GM12801 (cell line): ENCODE measurements around the gene CELSR3.

Experiments
- TF ChIP-seq, protein P1 (sequence below): IDR thresholded peaks from one replicate; pipeline ENCODE4 v1.5.1; 2011; ENCODE audit warnings: control low read depth; ENCODE audit not compliant: insufficient read length; ENCODE audit errors: extremely low read depth

The CELSR3 gene

GRCh38 chr3:48629894-48630293, 32.8 kb downstream of the CELSR3 start:
- TF ChIP-seq, protein P1, sequence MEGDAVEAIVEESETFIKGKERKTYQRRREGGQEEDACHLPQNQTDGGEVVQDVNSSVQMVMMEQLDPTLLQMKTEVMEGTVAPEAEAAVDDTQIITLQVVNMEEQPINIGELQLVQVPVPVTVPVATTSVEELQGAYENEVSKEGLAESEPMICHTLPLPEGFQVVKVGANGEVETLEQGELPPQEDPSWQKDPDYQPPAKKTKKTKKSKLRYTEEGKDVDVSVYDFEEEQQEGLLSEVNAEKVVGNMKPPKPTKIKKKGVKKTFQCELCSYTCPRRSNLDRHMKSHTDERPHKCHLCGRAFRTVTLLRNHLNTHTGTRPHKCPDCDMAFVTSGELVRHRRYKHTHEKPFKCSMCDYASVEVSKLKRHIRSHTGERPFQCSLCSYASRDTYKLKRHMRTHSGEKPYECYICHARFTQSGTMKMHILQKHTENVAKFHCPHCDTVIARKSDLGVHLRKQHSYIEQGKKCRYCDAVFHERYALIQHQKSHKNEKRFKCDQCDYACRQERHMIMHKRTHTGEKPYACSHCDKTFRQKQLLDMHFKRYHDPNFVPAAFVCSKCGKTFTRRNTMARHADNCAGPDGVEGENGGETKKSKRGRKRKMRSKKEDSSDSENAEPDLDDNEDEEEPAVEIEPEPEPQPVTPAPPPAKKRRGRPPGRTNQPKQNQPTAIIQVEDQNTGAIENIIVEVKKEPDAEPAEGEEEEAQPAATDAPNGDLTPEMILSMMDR, result no peak

DNA sequence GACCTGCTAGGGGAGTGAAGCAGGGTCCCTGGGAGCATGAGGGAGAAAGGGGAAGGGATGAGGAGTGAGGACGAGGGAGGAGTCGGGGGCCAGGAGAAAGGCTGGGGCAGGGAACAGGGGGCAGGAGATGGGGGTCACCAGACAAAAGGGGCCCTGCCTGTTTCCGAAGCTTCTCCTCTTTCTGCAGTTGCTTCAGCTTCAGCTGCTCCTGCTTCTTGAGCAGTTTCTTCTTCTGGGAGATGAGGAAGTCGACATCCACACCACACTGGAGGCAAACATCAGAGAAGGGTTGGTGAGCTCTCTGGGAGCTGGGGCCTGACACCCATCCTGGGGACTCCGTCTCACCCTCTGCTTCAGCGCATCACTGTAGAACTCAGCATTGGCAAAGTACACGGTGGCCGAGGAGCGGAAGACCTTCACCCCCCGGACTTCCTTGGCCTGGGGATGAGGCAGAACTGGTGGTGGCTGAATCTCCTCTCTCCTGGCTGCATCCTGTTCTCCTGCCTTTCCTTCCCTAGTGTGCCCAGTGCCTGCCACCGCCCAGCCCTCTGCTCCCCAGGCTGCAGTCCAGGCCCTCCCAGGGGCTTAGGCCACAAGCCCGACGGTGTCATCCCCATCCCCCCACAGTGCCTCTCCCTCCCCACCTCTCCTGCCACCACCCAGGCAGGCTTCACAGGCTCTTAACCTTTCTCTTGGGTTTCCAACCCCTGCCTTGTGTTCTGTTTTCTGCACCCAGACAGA, 34.2 kb downstream of the CELSR3 start:
- TF ChIP-seq, protein P1, result no peak

DNA sequence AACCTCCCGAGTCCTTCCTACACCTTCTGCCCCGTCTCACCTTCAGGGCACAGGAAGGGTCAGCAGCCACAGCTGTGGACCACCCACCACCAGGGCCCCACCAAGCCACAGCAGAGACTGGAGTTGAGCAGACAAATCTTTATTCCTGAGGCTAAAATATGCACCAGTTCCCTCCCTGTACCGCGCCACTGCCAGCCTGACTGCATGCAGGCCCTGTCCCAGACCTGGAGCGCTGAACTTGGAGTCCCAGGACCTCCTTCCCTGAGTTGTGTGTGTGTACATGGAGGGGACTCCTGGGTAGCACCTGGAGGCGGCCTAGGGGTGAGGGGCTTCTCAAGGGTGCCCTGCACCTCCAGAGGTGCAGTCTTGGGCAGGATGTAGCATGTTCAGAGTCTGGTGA, 37.1 kb downstream of the CELSR3 start:
- TF ChIP-seq, protein P1, result no peak

- TF ChIP-seq, protein P1, result no peak
These were observed 37.9 kb downstream of the CELSR3 start for GRCh38 chr3:48624767-48625166.

DNA sequence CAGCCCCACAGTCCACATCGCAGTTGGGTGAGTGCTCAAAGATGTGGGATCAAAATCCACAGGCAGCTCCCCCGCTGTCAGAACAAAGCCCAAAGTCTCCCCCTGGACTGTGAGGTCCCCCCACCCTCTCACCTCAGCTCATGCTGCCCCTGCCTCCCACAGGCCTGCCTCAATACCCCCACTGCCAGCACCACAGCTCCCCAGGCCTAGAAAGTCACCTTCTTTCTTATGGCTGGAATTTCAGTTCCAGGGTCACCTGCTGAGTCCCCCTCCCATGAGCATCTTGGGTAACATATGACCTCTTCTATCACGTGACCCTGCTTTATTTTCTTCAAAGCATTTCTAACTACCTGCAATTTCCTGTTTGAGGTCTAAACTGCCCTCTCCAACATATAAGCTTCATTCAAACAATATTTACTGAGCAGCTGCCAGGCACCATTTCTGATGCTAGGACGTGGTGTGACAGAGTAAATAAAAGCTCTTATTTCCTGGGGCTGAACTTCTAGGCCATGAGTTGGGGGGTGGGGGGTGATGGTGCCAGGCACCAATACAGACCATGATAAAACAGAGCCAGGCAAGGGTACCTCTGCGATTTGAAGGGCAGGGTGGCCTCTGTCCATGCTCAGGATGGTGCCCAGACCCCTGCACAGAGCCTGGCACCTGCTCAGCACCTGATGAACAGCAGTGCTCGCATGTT, 38.7 kb downstream of the CELSR3 start:
- TF ChIP-seq, protein P1, result no peak

GRCh38 chr3:48621461-48621869, 41.2 kb downstream of the CELSR3 start, which contains the start of gene TMEM89:
Gene TMEM89 (minus strand): TSS chr3:48621769. CDS start chr3:48621756, 13 bp downstream.
- TF ChIP-seq, protein P1, result no peak

- TF ChIP-seq, protein P1, result no peak
These were observed 42.9 kb downstream of the CELSR3 start for GRCh38 chr3:48619541-48620524.
